Measurements from ENCODE around the gene DCAF6.

The DCAF6 gene

GRCh38 chr1:168095476-168095875 is 159.0 kb downstream of the DCAF6 start:
- H2BK5ac ChIP-seq (ENCODE audit: low read depth, low read length, poor library complexity, severe bottlenecking) = no peak overlapping the region
- no peak overlapping the region for H3K9ac ChIP-seq (ENCODE audit: low read length)
- peaks cover 14% of the 10 kb centered on the region for H3K79me1 ChIP-seq (replicated peaks; ENCODE audit: low read length, poor library complexity, severe bottlenecking)
- no peak overlapping the region for H2BK15ac ChIP-seq (ENCODE audit: low read depth, poor library complexity, severe bottlenecking)
- peaks cover 14 to 49% of the 10 kb centered on the region in 2 experiments for H3K36me3 ChIP-seq (ENCODE audit: control insufficient read depth in 1 of 2, insufficient read depth in 2 of 2, low read depth in 1 of 2, low read length in 2 of 2)
- no peak overlapping the region for H4K91ac ChIP-seq (ENCODE audit: low read length)
- H2BK120ac ChIP-seq (ENCODE audit: low read depth, low read length) = no peak overlapping the region
- no peak overlapping the region for H3K4me3 ChIP-seq (ENCODE audit: insufficient read depth in 1 of 2, low read depth in 1 of 2, low read length in 2 of 2)
- no peak overlapping the region for H2AK5ac ChIP-seq (ENCODE audit: low read length, severe bottlenecking)
- H3K27ac ChIP-seq (ENCODE audit: low read length, poor library complexity, severe bottlenecking) = no peak overlapping the region
- no peak overlapping the region for H3K18ac ChIP-seq (ENCODE audit: low read depth in 1 of 2, low read length in 2 of 2)
- WGBS = 96% methylated on average over 6 of the region's 6 CpGs
- no peak overlapping the region for H3K4ac ChIP-seq (ENCODE audit: low read depth in 1 of 2, low read length in 2 of 2)
- no peak overlapping the region for H3K23ac ChIP-seq (ENCODE audit: low read length in 2 of 2)
- no peak overlapping the region for H2AFZ ChIP-seq (ENCODE audit: low read depth, low read length)
- H4K8ac ChIP-seq (ENCODE audit: low read length) = no peak overlapping the region
- no peak overlapping the region for H3K14ac ChIP-seq (ENCODE audit: low read length in 2 of 2)
- H3K9me3 ChIP-seq (ENCODE audit: control insufficient read depth, low read length) = no peaks in the 10 kb centered on the region
- no peaks in the 10 kb centered on the region for H3K27me3 ChIP-seq (ENCODE audit: control insufficient read depth in 1 of 2, insufficient read depth in 1 of 2, low read length in 2 of 2)
- no peaks in the 10 kb centered on the region for H3K4me1 ChIP-seq (ENCODE audit: control insufficient read depth, insufficient read depth, low read depth, low read length)
- no peak overlapping the region for H3K4me2 ChIP-seq (ENCODE audit: low read length, poor library complexity, severe bottlenecking)
- H2BK12ac ChIP-seq (ENCODE audit: low read length in 2 of 2) = no peak overlapping the region
- DNase-seq = no peak

GRCh38 chr1:168096296-168097165 is 160.0 kb downstream of the DCAF6 start:
- H3K14ac ChIP-seq (ENCODE audit: low read length in 2 of 2) = no peak overlapping the region
- H3K4me3 ChIP-seq (ENCODE audit: insufficient read depth in 1 of 2, low read depth in 1 of 2, low read length in 2 of 2) = no peak overlapping the region
- no peak overlapping the region for H2BK15ac ChIP-seq (ENCODE audit: low read depth, poor library complexity, severe bottlenecking)
- peaks cover 14 to 50% of the 10 kb centered on the region in 2 experiments for H3K36me3 ChIP-seq (ENCODE audit: control insufficient read depth in 1 of 2, insufficient read depth in 2 of 2, low read depth in 1 of 2, low read length in 2 of 2)
- no peaks in the 10 kb centered on the region for H3K9me3 ChIP-seq (ENCODE audit: control insufficient read depth, low read length)
- H3K79me1 ChIP-seq (replicated peaks; ENCODE audit: low read length, poor library complexity, severe bottlenecking) = peaks cover 10% of the 10 kb centered on the region
- no peak overlapping the region for H3K4me2 ChIP-seq (ENCODE audit: low read length, poor library complexity, severe bottlenecking)
- no peak overlapping the region for H3K23ac ChIP-seq (ENCODE audit: low read length in 2 of 2)
- no peak overlapping the region for H4K8ac ChIP-seq (ENCODE audit: low read length)
- H2AK5ac ChIP-seq (ENCODE audit: low read length, severe bottlenecking) = no peak overlapping the region
- no peak overlapping the region for H3K4ac ChIP-seq (ENCODE audit: low read depth in 1 of 2, low read length in 2 of 2)
- H2BK5ac ChIP-seq (ENCODE audit: low read depth, low read length, poor library complexity, severe bottlenecking) = no peak overlapping the region
- WGBS = 97% methylated on average over 27 of the region's 27 CpGs
- no peak overlapping the region for H3K27ac ChIP-seq (ENCODE audit: low read length, poor library complexity, severe bottlenecking)
- H3K4me1 ChIP-seq (ENCODE audit: control insufficient read depth, insufficient read depth, low read depth, low read length) = peaks cover 1% of the 10 kb centered on the region
- H3K9ac ChIP-seq (ENCODE audit: low read length) = no peak overlapping the region
- no peak overlapping the region for H2AFZ ChIP-seq (ENCODE audit: low read depth, low read length)
- H4K91ac ChIP-seq (ENCODE audit: low read length) = no peak overlapping the region
- no peak overlapping the region for H2BK12ac ChIP-seq (ENCODE audit: low read length in 2 of 2)
- no peak overlapping the region for H3K18ac ChIP-seq (ENCODE audit: low read depth in 1 of 2, low read length in 2 of 2)
- H2BK120ac ChIP-seq (ENCODE audit: low read depth, low read length) = no peak overlapping the region
- H3K27me3 ChIP-seq (ENCODE audit: control insufficient read depth in 1 of 2, insufficient read depth in 1 of 2, low read length in 2 of 2) = no peaks in the 10 kb centered on the region
- no peak for DNase-seq

GRCh38 chr1:168097921-168098528 is 161.5 kb downstream of the DCAF6 start:
- Histone ChIP-seq H3K79me1 (replicated peaks; ENCODE audit: low read length, poor library complexity, severe bottlenecking) (peaks cover 7% of the 10 kb centered on the region), H3K4me3 (ENCODE audit: insufficient read depth in 1 of 2, low read depth in 1 of 2, low read length in 2 of 2) (no peak overlapping the region)
- 96% methylated on average over 12 of the region's 12 CpGs for WGBS

GRCh38 chr1:168098534-168099320 is 162.2 kb downstream of the DCAF6 start:
- Histone ChIP-seq H3K4ac (ENCODE audit: low read depth in 1 of 2, low read length in 2 of 2) (no peak overlapping the region), H2AFZ (ENCODE audit: low read depth, low read length) (no peak overlapping the region), H3K27ac (ENCODE audit: low read length, poor library complexity, severe bottlenecking) (no peak overlapping the region), H3K9me3 (ENCODE audit: control insufficient read depth, low read length) (no peaks in the 10 kb centered on the region), H3K23ac (ENCODE audit: low read length in 2 of 2) (no peak overlapping the region), H2AK5ac (ENCODE audit: low read length, severe bottlenecking) (no peak overlapping the region), H3K4me2 (ENCODE audit: low read length, poor library complexity, severe bottlenecking) (no peak overlapping the region), H2BK120ac (ENCODE audit: low read depth, low read length) (no peak overlapping the region), H3K79me1 (replicated peaks; ENCODE audit: low read length, poor library complexity, severe bottlenecking) (peaks cover 8% of the 10 kb centered on the region), H4K8ac (ENCODE audit: low read length) (no peak overlapping the region), H3K36me3 (ENCODE audit: control insufficient read depth in 1 of 2, insufficient read depth in 2 of 2, low read depth in 1 of 2, low read length in 2 of 2) (peaks cover 15 to 47% of the 10 kb centered on the region in 2 experiments), H2BK12ac (ENCODE audit: low read length in 2 of 2) (no peak overlapping the region), H3K27me3 (ENCODE audit: control insufficient read depth in 1 of 2, insufficient read depth in 1 of 2, low read length in 2 of 2) (no peaks in the 10 kb centered on the region), H2BK15ac (ENCODE audit: low read depth, poor library complexity, severe bottlenecking) (no peak overlapping the region), H3K4me3 (ENCODE audit: insufficient read depth in 1 of 2, low read depth in 1 of 2, low read length in 2 of 2) (no peak overlapping the region), H3K4me1 (ENCODE audit: control insufficient read depth, insufficient read depth, low read depth, low read length) (peaks cover 1% of the 10 kb centered on the region), H4K91ac (ENCODE audit: low read length) (no peak overlapping the region), H3K9ac (ENCODE audit: low read length) (no peak overlapping the region), H3K18ac (ENCODE audit: low read depth in 1 of 2, low read length in 2 of 2) (no peak overlapping the region), H2BK5ac (ENCODE audit: low read depth, low read length, poor library complexity, severe bottlenecking) (no peak overlapping the region), H3K14ac (ENCODE audit: low read length in 2 of 2) (no peak overlapping the region)
- no peak for DNase-seq
- WGBS = 96% methylated on average over 13 of the region's 15 CpGs

More at GRCh38 chr1:168097921-168098528, 161.5 kb downstream of the DCAF6 start:
- H3K27ac ChIP-seq (ENCODE audit: low read length, poor library complexity, severe bottlenecking) = no peak overlapping the region
- no peak overlapping the region for H3K14ac ChIP-seq (ENCODE audit: low read length in 2 of 2)
- H4K8ac ChIP-seq (ENCODE audit: low read length) = no peak overlapping the region
- DNase-seq = no peak
- no peak overlapping the region for H2AK5ac ChIP-seq (ENCODE audit: low read length, severe bottlenecking)
- no peaks in the 10 kb centered on the region for H3K27me3 ChIP-seq (ENCODE audit: control insufficient read depth in 1 of 2, insufficient read depth in 1 of 2, low read length in 2 of 2)
- no peak overlapping the region for H4K91ac ChIP-seq (ENCODE audit: low read length)
- no peak overlapping the region for H2BK12ac ChIP-seq (ENCODE audit: low read length in 2 of 2)
- no peak overlapping the region for H3K4ac ChIP-seq (ENCODE audit: low read depth in 1 of 2, low read length in 2 of 2)
- H3K23ac ChIP-seq (ENCODE audit: low read length in 2 of 2) = no peak overlapping the region
- H3K4me2 ChIP-seq (ENCODE audit: low read length, poor library complexity, severe bottlenecking) = no peak overlapping the region
- no peak overlapping the region for H3K18ac ChIP-seq (ENCODE audit: low read depth in 1 of 2, low read length in 2 of 2)
- H3K4me1 ChIP-seq (ENCODE audit: control insufficient read depth, insufficient read depth, low read depth, low read length) = peaks cover 1% of the 10 kb centered on the region
- no peak overlapping the region for H2BK120ac ChIP-seq (ENCODE audit: low read depth, low read length)
- no peaks in the 10 kb centered on the region for H3K9me3 ChIP-seq (ENCODE audit: control insufficient read depth, low read length)
- no peak overlapping the region for H3K9ac ChIP-seq (ENCODE audit: low read length)
- no peak overlapping the region for H2BK5ac ChIP-seq (ENCODE audit: low read depth, low read length, poor library complexity, severe bottlenecking)
- H2AFZ ChIP-seq (ENCODE audit: low read depth, low read length) = no peak overlapping the region
- H2BK15ac ChIP-seq (ENCODE audit: low read depth, poor library complexity, severe bottlenecking) = no peak overlapping the region
- peaks cover 14 to 49% of the 10 kb centered on the region in 2 experiments for H3K36me3 ChIP-seq (ENCODE audit: control insufficient read depth in 1 of 2, insufficient read depth in 2 of 2, low read depth in 1 of 2, low read length in 2 of 2)
